A549 treated with CORT108297 at 1 μM for 4 hours (cell line): ENCODE measurements around the gene LTA. TPM values are rescaled to one million over a fixed set of nuclear protein-coding genes. Genes with fewer than 3 reads are reported as not detected.

Experiments used
- total RNA-seq: library from RNA; stranded (reverse); fragments of 200-300 nt; extraction: Qiagen RNA extraction; gene quantifications from 5 replicates; pipeline ENCODE4 v1.2.3, GENCODE V29; 2022

Gene LTA
- 0.11 to 0.23 TPM in 2 of 5 replicates, not detected in the others for total RNA-seq

GRCh38 chr6:31572041-31572911 is at the start of gene LTA:
Gene LTA, plus strand, starts transcription at chr6:31572289. Its CDS starts 454 bp downstream, at chr6:31572743.

GRCh38 chr6:31528821-31529328 is 43.2 kb upstream of the LTA start, which contains the start of gene MCCD1:
Gene MCCD1, plus strand, starts transcription at chr6:31528962. Its CDS starts 53 bp downstream, at chr6:31529015.

GRCh38 chr6:31541658-31542521 is 30.2 kb upstream of the LTA start, which contains the start of gene DDX39B:
Gene DDX39B, minus strand, starts transcription at chr6:31542003. Its CDS starts 1,471 bp downstream, at chr6:31540532.

GRCh38 chr6:31546339-31546957 is 25.6 kb upstream of the LTA start, which contains the start of gene ATP6V1G2:
Gene ATP6V1G2, minus strand, starts transcription at chr6:31546608. Its CDS starts 49 bp downstream, at chr6:31546559.

GRCh38 chr6:31546958-31547726 is 24.9 kb upstream of the LTA start, which contains the start of gene NFKBIL1:
Gene NFKBIL1, plus strand, starts transcription at chr6:31547608. Its CDS starts 87 bp downstream, at chr6:31547695.

GRCh38 chr6:31575335-31575901 is 3.3 kb downstream of the LTA start, which contains the start of gene TNF:
Gene TNF, plus strand, starts transcription at chr6:31575565. Its CDS starts 177 bp downstream, at chr6:31575742.

GRCh38 chr6:31582230-31582643 is 10.1 kb downstream of the LTA start, which contains the start of gene LTB:
Gene LTB, minus strand, starts transcription at chr6:31582424. Its CDS starts 7 bp downstream, at chr6:31582417.

GRCh38 chr6:31586008-31586407 is 13.9 kb downstream of the LTA start, which contains the start of gene LST1:
Gene LST1, plus strand, starts transcription at chr6:31586277. Its CDS starts 1,023 bp downstream, at chr6:31587300.

GRCh38 chr6:31614684-31615578 is 42.8 kb downstream of the LTA start, which contains the start of gene AIF1:
Gene AIF1, plus strand, starts transcription at chr6:31615234. Its CDS starts 96 bp downstream, at chr6:31615330.

GRCh38 chr6:31620586-31621319 is 48.7 kb downstream of the LTA start, which contains the start of gene PRRC2A:
Gene PRRC2A, plus strand, starts transcription at chr6:31620715. Its CDS starts 2,075 bp downstream, at chr6:31622790.

Other genes starting within 250 kb of the LTA start
- gene HLA-B, start 215.1 kb upstream of the LTA start, total RNA-seq = 17.7 to 37.5 TPM (median 29.0 TPM) in 5 replicates
- 26.1 to 29.0 TPM (median 27.9 TPM) in 5 replicates for gene MICA, start 168.7 kb upstream of the LTA start, total RNA-seq
- gene MICB, start 74.1 kb upstream of the LTA start, total RNA-seq = 7.0 to 9.3 TPM (median 7.4 TPM) in 5 replicates
- gene MCCD1, start 43.3 kb upstream of the LTA start, total RNA-seq = not detected in 5 replicates
- gene DDX39B, start 30.3 kb upstream of the LTA start, total RNA-seq = 321 to 413 TPM (median 373 TPM) in 5 replicates
- 0.54 to 1.1 TPM (median 0.67 TPM) in 5 replicates for gene ATP6V1G2, start 25.7 kb upstream of the LTA start, total RNA-seq
- gene NFKBIL1, start 24.7 kb upstream of the LTA start, total RNA-seq = 9.2 to 12.4 TPM (median 11.8 TPM) in 5 replicates
- gene TNF, start 3.3 kb downstream of the LTA start, total RNA-seq = 0.06 to 0.36 TPM (median 0.09 TPM) in 4 of 5 replicates, not detected in the other
- gene LTB, start 10.1 kb downstream of the LTA start, total RNA-seq = 0.22 to 0.38 TPM (median 0.33 TPM) in 5 replicates
- 0.46 to 0.73 TPM in 2 of 5 replicates, not detected in the others for gene LST1, start 14.0 kb downstream of the LTA start, total RNA-seq
- gene NCR3, start 20.7 kb downstream of the LTA start, total RNA-seq = not detected in 5 replicates
- not detected in 5 replicates for gene AIF1, start 42.9 kb downstream of the LTA start, total RNA-seq
- 69.6 to 93.6 TPM (median 87.5 TPM) in 5 replicates for gene PRRC2A, start 48.4 kb downstream of the LTA start, total RNA-seq
- 114 to 156 TPM (median 146 TPM) in 5 replicates for gene BAG6, start 80.4 kb downstream of the LTA start, total RNA-seq
- 2.9 to 4.1 TPM (median 3.0 TPM) in 5 replicates for gene APOM, start 83.6 kb downstream of the LTA start, total RNA-seq
- gene C6orf47, start 88.5 kb downstream of the LTA start, total RNA-seq = 10.3 to 13.2 TPM (median 12.6 TPM) in 5 replicates
- 10.8 to 12.2 TPM (median 11.7 TPM) in 5 replicates for gene GPANK1, start 92.7 kb downstream of the LTA start, total RNA-seq
- gene CSNK2B, start 93.8 kb downstream of the LTA start, total RNA-seq = 165 to 184 TPM (median 170 TPM) in 5 replicates
- 3.8 to 5.0 TPM (median 4.3 TPM) in 5 replicates for gene LY6G5B, start 97.7 kb downstream of the LTA start, total RNA-seq
- 1.1 to 2.0 TPM (median 1.6 TPM) in 5 replicates for gene LY6G5C, start 108.8 kb downstream of the LTA start, total RNA-seq
- 16.5 to 20.4 TPM (median 19.3 TPM) in 5 replicates for gene ABHD16A, start 131.0 kb downstream of the LTA start, total RNA-seq
- not detected in 5 replicates for gene LY6G6F, start 134.6 kb downstream of the LTA start, total RNA-seq
- gene LY6G6D, start 143.1 kb downstream of the LTA start, total RNA-seq = not detected in 5 replicates
- 0.09 to 0.12 TPM (median 0.10 TPM) in 3 of 5 replicates, not detected in the others for gene LY6G6C, start 149.5 kb downstream of the LTA start, total RNA-seq
- gene MPIG6B, start 151.1 kb downstream of the LTA start, total RNA-seq = not detected in 5 replicates
- gene DDAH2, start 157.0 kb downstream of the LTA start, total RNA-seq = 28.8 to 35.0 TPM (median 32.1 TPM) in 5 replicates
- gene CLIC1, start 164.2 kb downstream of the LTA start, total RNA-seq = 497 to 519 TPM (median 513 TPM) in 5 replicates
- gene MSH5, start 167.7 kb downstream of the LTA start, total RNA-seq = 11.5 to 15.5 TPM (median 14.0 TPM) in 5 replicates
- 2.7 to 4.9 TPM (median 4.1 TPM) in 5 replicates for gene SAPCD1, start 190.4 kb downstream of the LTA start, total RNA-seq
- gene VWA7, start 205.0 kb downstream of the LTA start, total RNA-seq = 1.5 to 2.0 TPM (median 1.8 TPM) in 5 replicates
- 47.0 to 60.8 TPM (median 59.2 TPM) in 5 replicates for gene VARS1, start 223.5 kb downstream of the LTA start, total RNA-seq
- gene LSM2, start 234.7 kb downstream of the LTA start, total RNA-seq = 48.5 to 67.7 TPM (median 60.4 TPM) in 5 replicates
- 1.5 to 2.2 TPM (median 1.8 TPM) in 5 replicates for gene HSPA1L, start 243.0 kb downstream of the LTA start, total RNA-seq
- 250 to 374 TPM (median 304 TPM) in 5 replicates for gene HSPA1A, start 243.3 kb downstream of the LTA start, total RNA-seq